ENCODE data around the gene BCL7C.

DNA sequence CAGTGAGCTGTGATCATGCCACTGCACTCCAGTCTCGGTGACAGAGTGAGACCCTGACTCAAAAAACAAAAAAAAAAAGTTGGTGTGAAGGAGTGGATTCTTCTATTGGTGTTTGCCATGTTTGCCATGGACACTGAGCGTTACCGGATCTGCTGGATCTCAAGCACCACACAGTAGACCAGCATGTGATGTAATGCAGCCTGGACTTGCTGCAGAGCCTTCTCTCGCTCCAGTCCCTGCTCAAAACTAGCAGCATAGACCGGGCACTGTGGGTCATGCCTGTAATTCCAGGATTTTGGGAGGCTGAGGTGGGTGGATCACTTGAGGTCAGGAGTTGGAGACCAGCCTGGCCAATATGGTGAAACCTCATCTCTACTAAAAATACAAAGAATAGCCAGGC, 50.4 kb downstream of the BCL7C start:
- no peak for TF ChIP-seq CTCF (conservative IDR thresholded peaks at IDR 0.05; ENCODE audit: low read depth, low read length)
- no peak for TF ChIP-seq EZH2 (IDR thresholded peaks at IDR 0.05; ENCODE audit: borderline replicate concordance, low read depth, low read length, poor library complexity, severe bottlenecking)
